GM12891 (cell line): ENCODE measurements around the gene DBI.

ENCODE experiments used
- PAX5 ChIP-seq: IDR thresholded peaks from 2 replicates; pipeline ENCODE4 v1.6.1; 2011; ENCODE audit warnings: low read length, moderate library complexity, mild to moderate bottlenecking; ENCODE audit not compliant: insufficient read depth, severe bottlenecking
- POLR2A ChIP-seq: IDR thresholded peaks from 2 replicates; pipeline ENCODE4 v1.6.1; 2011; ENCODE audit warnings: low read depth, low read length, control low read depth
- POLR2AphosphoS5 ChIP-seq: IDR thresholded peaks from 2 replicates; pipeline ENCODE4 v1.6.1; 2011; ENCODE audit warnings: low read depth, low read length, control low read depth
- POU2F2 ChIP-seq: IDR thresholded peaks from 2 replicates; pipeline ENCODE4 v1.6.1; 2011; ENCODE audit warnings: low read depth, mild to moderate bottlenecking, control low read depth, low read length, moderate library complexity
- SPI1 ChIP-seq: IDR thresholded peaks from 2 replicates; pipeline ENCODE4 v1.6.1; 2011; ENCODE audit warnings: low read depth, low read length, control low read depth
- TAF1 ChIP-seq: IDR thresholded peaks from 2 replicates; pipeline ENCODE4 v1.6.1; 2011; ENCODE audit warnings: low read depth, low read length, control low read depth

DNA sequence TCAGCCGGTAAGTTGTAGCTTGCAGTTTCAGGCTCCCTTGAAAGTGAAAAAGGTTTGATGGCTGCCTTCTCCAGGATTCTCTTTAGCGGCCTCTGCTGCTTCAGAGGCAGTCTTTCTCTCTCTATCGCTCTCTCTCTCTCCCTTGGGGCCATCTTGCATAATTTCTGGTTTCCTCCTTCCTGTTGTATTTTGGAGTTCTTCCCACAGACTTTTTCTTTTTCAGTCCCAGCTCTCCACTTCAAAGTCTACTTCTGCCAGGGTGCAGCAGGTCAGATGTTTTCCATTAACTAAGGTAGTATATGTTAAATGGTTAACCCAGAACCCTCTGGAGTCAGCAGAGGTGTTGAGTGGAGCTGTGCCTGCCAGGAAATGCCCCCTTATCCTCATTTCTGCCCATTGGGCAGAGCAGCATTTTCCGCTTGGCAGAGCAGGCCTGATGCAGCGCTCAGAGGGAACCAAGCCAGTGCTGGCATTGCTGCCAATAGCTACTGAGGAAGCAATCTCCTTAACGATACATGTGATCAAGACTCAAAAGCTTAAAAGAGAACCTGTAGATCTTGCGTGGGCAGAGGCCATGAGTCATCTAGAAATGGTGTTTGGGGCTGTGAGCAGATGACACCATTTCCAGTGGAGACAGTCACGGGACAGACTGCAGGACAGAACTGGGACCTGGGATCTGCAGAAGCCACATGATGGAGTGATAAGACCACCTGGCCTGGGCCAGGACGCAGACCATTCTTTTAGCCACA is 20.8 kb downstream of the DBI start:
- TF ChIP-seq TAF1: no peak
- no peak for TF ChIP-seq POLR2AphosphoS5
- peak; percentile 43; the same call in 1 of the 2 replicates for TF ChIP-seq POLR2A
- 0 out of 2 replicates have a peak, but pooled peaks have one; percentile 6 for TF ChIP-seq SPI1
- no peak for TF ChIP-seq PAX5
- TF ChIP-seq POU2F2: 0 out of 2 replicates have a peak, but pooled peaks have one; percentile 6
